GM12892 (cell line): ENCODE results near the gene CACNA2D3.

Experiments
- POLR2A ChIP-seq: IDR thresholded peaks from 2 replicates; pipeline ENCODE4 v1.6.1; 2011; ENCODE audit warnings: low read depth, low read length, control low read depth
- POLR2AphosphoS5 ChIP-seq: IDR thresholded peaks from 2 replicates; pipeline ENCODE4 v1.6.1; 2011; ENCODE audit warnings: low read depth, low read length, control low read depth
- TAF1 ChIP-seq: IDR thresholded peaks from 2 replicates; pipeline ENCODE4 v1.6.1; 2011; ENCODE audit warnings: low read depth, mild to moderate bottlenecking, control low read depth, low read length, borderline replicate concordance

- TF ChIP-seq POLR2AphosphoS5 = no peak
- TF ChIP-seq POLR2A = no peak
- no peak for TF ChIP-seq TAF1
Observed at GRCh38 chr3:54531741-54532140, 409.4 kb downstream of the CACNA2D3 start.
